Activated naive CD4-positive, alpha-beta T cell treated with anti-CD3 and anti-CD28 coated beads, Interleukin-2, amount 10 ng/mL, durations not matched to agents 7 days and 5 days (primary cell): ENCODE measurements around the gene RIMS4.
"Not testable (repeated sequence)": the region's sequence is repeated elsewhere in the genome, so short reads cannot be mapped to it uniquely, and the experiment has no call there.

Experiments used
- CTCF ChIA-PET: fragments of 350-600 bp; sonication (Branson Sonifier 250); formaldehyde crosslinking; loops from one replicate; lab custom pipeline; 2021; ENCODE audit warnings: antibody characterized with exemption; lab: Charles Lee
- DNase-seq: peaks from one replicate; pipeline ENCODE4 v3.0.0-alpha.2; 2020
- H3K27ac Mint-ChIP-seq: one replicate; pipeline ENCODE4 v1.8.0; 2021; ENCODE audit warnings: mild to moderate bottlenecking, moderate library complexity, mixed read lengths
- H3K27me3 Mint-ChIP-seq: one replicate; pipeline ENCODE4 v1.8.0; 2021; ENCODE audit warnings: mild to moderate bottlenecking, mixed read lengths
- H3K36me3 Mint-ChIP-seq: one replicate; pipeline ENCODE4 v1.8.0; 2021; ENCODE audit warnings: mixed read lengths
- H3K4me1 Mint-ChIP-seq: one replicate; pipeline ENCODE4 v1.8.0; 2021; ENCODE audit warnings: mixed read lengths
- H3K4me3 Mint-ChIP-seq: one replicate; pipeline ENCODE4 v1.8.0; 2021; ENCODE audit warnings: mild to moderate bottlenecking, moderate library complexity, mixed read lengths
- H3K9me3 Mint-ChIP-seq: one replicate; pipeline ENCODE4 v1.8.0; 2021; ENCODE audit warnings: mixed read lengths

The RIMS4 gene

GRCh38 chr20:44771172-44771535 lies 39.2 kb downstream of the RIMS4 start:
- Mint-ChIP-seq H3K36me3 (no peaks in the 10 kb centered on the region), H3K4me3 (no peak overlapping the region), H3K9me3 (no peaks in the 10 kb centered on the region), H3K4me1 (no peaks in the 10 kb centered on the region), H3K27ac (no peak overlapping the region), H3K27me3 (peaks cover 24% of the 10 kb centered on the region)
- CTCF ChIA-PET = no interaction called here
- no peak for DNase-seq

- peaks cover 26% of the 10 kb centered on the region for H3K27me3 Mint-ChIP-seq
- no peaks in the 10 kb centered on the region for H3K9me3 Mint-ChIP-seq
- no peak for DNase-seq
- H3K27ac Mint-ChIP-seq = no peak overlapping the region
- no peaks in the 10 kb centered on the region for H3K36me3 Mint-ChIP-seq
- no peak overlapping the region for H3K4me3 Mint-ChIP-seq
- H3K4me1 Mint-ChIP-seq = no peaks in the 10 kb centered on the region
- CTCF ChIA-PET = no interaction called here
These were observed 39.7 kb downstream of the RIMS4 start for GRCh38 chr20:44770484-44771171.

- no peaks in the 10 kb centered on the region for H3K36me3 Mint-ChIP-seq
- no peak for DNase-seq
- no peaks in the 10 kb centered on the region for H3K4me1 Mint-ChIP-seq
- CTCF ChIA-PET = no interaction called here
- H3K27ac Mint-ChIP-seq = no peak overlapping the region
- no peak overlapping the region for H3K4me3 Mint-ChIP-seq
- peaks cover 26% of the 10 kb centered on the region for H3K27me3 Mint-ChIP-seq
- no peaks in the 10 kb centered on the region for H3K9me3 Mint-ChIP-seq
These were observed 40.9 kb downstream of the RIMS4 start for GRCh38 chr20:44769481-44769863.

- no peak for DNase-seq
- H3K27ac Mint-ChIP-seq = no peak overlapping the region
- no peaks in the 10 kb centered on the region for H3K36me3 Mint-ChIP-seq
- no peak overlapping the region for H3K4me3 Mint-ChIP-seq
- peaks cover 26% of the 10 kb centered on the region for H3K27me3 Mint-ChIP-seq
- no peaks in the 10 kb centered on the region for H3K9me3 Mint-ChIP-seq
- CTCF ChIA-PET = interaction anchor here (1.3 kb wide), 1 partner anchor 31 kb away, joined by 4 read pairs; no protein-coding TSS in a partner anchor
- no peaks in the 10 kb centered on the region for H3K4me1 Mint-ChIP-seq
These were observed 41.4 kb downstream of the RIMS4 start for GRCh38 chr20:44768854-44769480.

- no peaks in the 10 kb centered on the region for H3K36me3 Mint-ChIP-seq
- CTCF ChIA-PET = interaction anchor here (1.3 kb wide), 1 partner anchor 31 kb away, joined by 4 read pairs; no protein-coding TSS in a partner anchor
- H3K4me3 Mint-ChIP-seq = no peak overlapping the region
- no peak for DNase-seq
- H3K9me3 Mint-ChIP-seq = no peaks in the 10 kb centered on the region
- H3K27me3 Mint-ChIP-seq = peaks cover 26% of the 10 kb centered on the region
- H3K4me1 Mint-ChIP-seq = no peaks in the 10 kb centered on the region
- H3K27ac Mint-ChIP-seq = no peak overlapping the region
These were observed 42.1 kb downstream of the RIMS4 start for GRCh38 chr20:44768256-44768655.

GRCh38 chr20:44765701-44766347 lies 44.5 kb downstream of the RIMS4 start:
- Mint-ChIP-seq H3K9me3 (no peaks in the 10 kb centered on the region), H3K4me3 (no peak overlapping the region), H3K27me3 (peaks cover 22% of the 10 kb centered on the region), H3K36me3 (no peaks in the 10 kb centered on the region), H3K27ac (no peak overlapping the region), H3K4me1 (no peaks in the 10 kb centered on the region)
- DNase-seq = no peak
- CTCF ChIA-PET = no interaction called here

- Mint-ChIP-seq H3K27me3 (peaks cover 24% of the 10 kb centered on the region), H3K4me1 (no peaks in the 10 kb centered on the region), H3K36me3 (no peaks in the 10 kb centered on the region), H3K4me3 (no peak overlapping the region), H3K9me3 (no peaks in the 10 kb centered on the region), H3K27ac (no peak overlapping the region)
- CTCF ChIA-PET = no interaction called here
- DNase-seq = no peak
These were observed 45.3 kb downstream of the RIMS4 start for GRCh38 chr20:44765091-44765490.

GRCh38 chr20:44763798-44764197 lies 46.5 kb downstream of the RIMS4 start:
- H3K27ac Mint-ChIP-seq, CTCF ChIA-PET, H3K4me3 Mint-ChIP-seq, H3K4me1 Mint-ChIP-seq, H3K9me3 Mint-ChIP-seq, H3K36me3 Mint-ChIP-seq, DNase-seq: not testable (repeated sequence)
- H3K27me3 Mint-ChIP-seq = peaks cover 22% of the 10 kb centered on the region

- CTCF ChIA-PET = no interaction called here
- DNase-seq = no peak
- no peak overlapping the region for H3K27ac Mint-ChIP-seq
These were observed 47.7 kb downstream of the RIMS4 start for GRCh38 chr20:44762466-44763140.

GRCh38 chr20:44761423-44761822 lies 48.9 kb downstream of the RIMS4 start:
- H3K4me3 Mint-ChIP-seq = no peak overlapping the region
- H3K27ac Mint-ChIP-seq = no peak overlapping the region
- H3K27me3 Mint-ChIP-seq = peaks cover 20% of the 10 kb centered on the region
- no peaks in the 10 kb centered on the region for H3K36me3 Mint-ChIP-seq
- no peaks in the 10 kb centered on the region for H3K9me3 Mint-ChIP-seq
- DNase-seq = no peak
- no peaks in the 10 kb centered on the region for H3K4me1 Mint-ChIP-seq
- CTCF ChIA-PET = interaction anchor here (1.1 kb wide), 1 partner anchor 13 kb away, joined by 3 read pairs; no protein-coding TSS in a partner anchor

More at GRCh38 chr20:44762466-44763140, 47.7 kb downstream of the RIMS4 start:
- H3K4me3 Mint-ChIP-seq = no peak overlapping the region
- H3K4me1 Mint-ChIP-seq = no peaks in the 10 kb centered on the region
- no peaks in the 10 kb centered on the region for H3K9me3 Mint-ChIP-seq
- H3K27me3 Mint-ChIP-seq = peaks cover 24% of the 10 kb centered on the region
- no peaks in the 10 kb centered on the region for H3K36me3 Mint-ChIP-seq

GRCh38 chr20:44759595-44759994 lies 50.8 kb downstream of the RIMS4 start:
- no peak for DNase-seq
- H3K9me3 Mint-ChIP-seq = no peaks in the 10 kb centered on the region
- no peaks in the 10 kb centered on the region for H3K4me1 Mint-ChIP-seq
- H3K27ac Mint-ChIP-seq = no peak overlapping the region
- no peak overlapping the region for H3K4me3 Mint-ChIP-seq
- peaks cover 16% of the 10 kb centered on the region for H3K27me3 Mint-ChIP-seq
- CTCF ChIA-PET = no interaction called here
- no peaks in the 10 kb centered on the region for H3K36me3 Mint-ChIP-seq

- DNase-seq = no peak
- Mint-ChIP-seq H3K4me3 (no peak overlapping the region), H3K27me3 (peaks cover 18% of the 10 kb centered on the region), H3K36me3 (no peaks in the 10 kb centered on the region), H3K9me3 (no peaks in the 10 kb centered on the region), H3K4me1 (no peaks in the 10 kb centered on the region), H3K27ac (no peak overlapping the region)
- CTCF ChIA-PET = interaction anchor here (2.2 kb wide), 1 partner anchor 11 kb away, joined by 7 read pairs; no protein-coding TSS in a partner anchor
These were observed 51.9 kb downstream of the RIMS4 start for GRCh38 chr20:44758247-44759101.

GRCh38 chr20:44756956-44757355 lies 53.4 kb downstream of the RIMS4 start:
- Mint-ChIP-seq H3K9me3 (no peaks in the 10 kb centered on the region), H3K27ac (no peak overlapping the region), H3K4me1 (no peaks in the 10 kb centered on the region), H3K27me3 (peaks cover 27% of the 10 kb centered on the region), H3K36me3 (no peaks in the 10 kb centered on the region), H3K4me3 (no peak overlapping the region)
- DNase-seq = no peak
- CTCF ChIA-PET = interaction anchor here (2.2 kb wide), 1 partner anchor 9 kb away, joined by 7 read pairs; no protein-coding TSS in a partner anchor
